GM12878 (cell line): Measurements from ENCODE around the gene LIG1. TPM values are rescaled to one million over a fixed set of nuclear protein-coding genes. Genes with fewer than 3 reads are reported as not detected.

Experiments used
- ATAC-seq: fragments of 200-7000 bp; cut with Tn5 transposase; 3 replicates; pipeline ENCODE4 v1.9.1; 2020; ENCODE audit warnings: mild to moderate bottlenecking, moderate library complexity
- BruUV-seq: library from RNA; stranded (reverse); fragments of 400-500 nt; replicated peaks from 2 replicates; lab custom pipeline; 2021; lab: Mats Ljungman, UMichigan
- CTCF ChIA-PET: fragments of 300-600 bp; sonication (Branson Sonifier 250); formaldehyde crosslinking; extraction: SDS; loops from one replicate; lab custom pipeline; 2021; ENCODE audit warnings: inconsistent platforms; lab: Yijun Ruan, JAX
- POLR2A ChIA-PET: fragments of 350-600 bp; formaldehyde crosslinking; extraction: SDS; loops from one replicate; lab custom pipeline; 2021; ENCODE audit warnings: inconsistent platforms; lab: Charles Lee
- RAD21 ChIA-PET: fragments of 300-600 bp; sonication (Branson Sonifier 250); formaldehyde crosslinking; loops from one replicate; lab custom pipeline; 2023; ENCODE audit warnings: antibody characterized with exemption; ENCODE audit not compliant: unreplicated experiment; lab: Charles Lee
- SMC1A ChIA-PET: fragments of 300-600 bp; sonication (Branson Sonifier 250); formaldehyde crosslinking; loops from one replicate; lab custom pipeline; 2023; ENCODE audit not compliant: unreplicated experiment, uncharacterized antibody; lab: Charles Lee
- DNase-seq: peaks from one replicate; pipeline ENCODE4 v3.0.0-alpha.2; 2011; ENCODE audit warnings: low read depth, low spot score
- FAIRE-seq: peaks from 3 replicates; lab custom pipeline; 2011; peaks lifted over from hg19 to GRCh38; lab: Jason Lieb, UNC
- H2AFZ ChIP-seq: 2 replicates; pipeline ENCODE4 v1.6.0; 2011; ENCODE audit warnings: low read depth, low read length, control low read depth; ENCODE audit not compliant: control insufficient read depth
- H3K27ac ChIP-seq: 2 replicates; pipeline ENCODE4 v1.5.1; 2011; ENCODE audit warnings: control low read depth; ENCODE audit not compliant: control insufficient read depth, insufficient read depth
- H3K27me3 ChIP-seq, 2 experiments: replicated peaks in 1 of 2; 2 replicates each; pipeline versions ENCODE4 v1.6.0 to v1.6.1; 2011; ENCODE audit warnings: low read length in 1 of 2; ENCODE audit not compliant: control insufficient read depth in 2 of 2, insufficient read depth in 2 of 2
- H3K36me3 ChIP-seq, 2 experiments: 2 replicates each; pipeline ENCODE4 v1.5.1; 2011; ENCODE audit warnings: low read length in 1 of 2; ENCODE audit not compliant: control insufficient read depth in 2 of 2, insufficient read depth in 2 of 2
- H3K4me1 ChIP-seq: 2 replicates; pipeline ENCODE4 v1.6.1; 2011; ENCODE audit warnings: mild to moderate bottlenecking, low read length, moderate library complexity, mixed read lengths; ENCODE audit not compliant: control insufficient read depth, insufficient read depth
- H3K4me2 ChIP-seq: 2 replicates; pipeline ENCODE4 v1.6.0; 2011; ENCODE audit warnings: control low read depth; ENCODE audit not compliant: control insufficient read depth, insufficient read depth
- H3K4me3 ChIP-seq: fragments of 200-600 bp; sonication (generic); 2 replicates; pipeline ENCODE4 v1.5.1; 2016
- H3K79me2 ChIP-seq: 2 replicates; pipeline ENCODE4 v1.6.0; 2011; ENCODE audit warnings: low read length; ENCODE audit not compliant: control insufficient read depth, insufficient read depth
- H3K9ac ChIP-seq: 2 replicates; pipeline ENCODE4 v1.8.0; 2011; ENCODE audit warnings: low read length, control low read depth, mixed read lengths; ENCODE audit not compliant: control insufficient read depth, insufficient read depth
- H3K9me3 ChIP-seq: replicated peaks from 3 replicates; pipeline ENCODE4 v1.5.1; 2011; ENCODE audit warnings: mild to moderate bottlenecking, low read length; ENCODE audit not compliant: control insufficient read depth, insufficient read depth
- H4K20me1 ChIP-seq: 2 replicates; pipeline ENCODE4 v1.6.0; 2011; ENCODE audit not compliant: control insufficient read depth, insufficient read depth
- ATF7 ChIP-seq: fragments of 450-650 bp; IDR thresholded peaks from 2 replicates; pipeline ENCODE4 v1.6.1; 2016; ENCODE audit warnings: low read depth, mild to moderate bottlenecking
- BCL3 ChIP-seq: IDR thresholded peaks from 2 replicates; pipeline ENCODE4 v1.6.1; 2011; ENCODE audit warnings: borderline replicate concordance, low read depth, mild to moderate bottlenecking, moderate library complexity, low read length; ENCODE audit not compliant: insufficient read depth, poor library complexity, severe bottlenecking
- HDAC2 ChIP-seq: fragments of 200-600 bp; sonication (generic); IDR thresholded peaks from 2 replicates; pipeline ENCODE4 v1.6.1; 2017
- IKZF1 ChIP-seq: fragments of 450-650 bp; conservative IDR thresholded peaks from 2 replicates; pipeline ENCODE4 v1.6.1; 2017; ENCODE audit warnings: antibody characterized with exemption, mild to moderate bottlenecking
- KAT2A ChIP-seq: conservative IDR thresholded peaks from 2 replicates; pipeline ENCODE4 v1.6.1; 2011; ENCODE audit warnings: low read depth, low read length; ENCODE audit not compliant: control insufficient read depth
- MLLT1 ChIP-seq: fragments of 450-650 bp; IDR thresholded peaks from 2 replicates; pipeline ENCODE4 v1.6.1; 2016; ENCODE audit warnings: mild to moderate bottlenecking
- ZBTB33 ChIP-seq: fragments of 450-650 bp; IDR thresholded peaks from 2 replicates; pipeline ENCODE4 v1.6.1; 2017; ENCODE audit warnings: mild to moderate bottlenecking
- WGBS: methylation state at CpG from one replicate; pipeline ENCODE4 v1.1.6; 2016; ENCODE audit warnings: low lambda C conversion rate; ENCODE audit not compliant: insufficient replicate concordance, insufficient coverage; ENCODE audit errors: missing lambda C conversion rate; 5-methylcytosine and 5-hydroxymethylcytosine counted together
- in situ Hi-C: fragments of 300-500 bp; cut with MboI; formaldehyde crosslinking; loops from 9 replicates; pipeline ENCODE4 v1.14.3; 2018; ENCODE audit warnings: mixed read lengths
- intact Hi-C: fragments of 100-400 bp; cut with micrococcal nuclease; formaldehyde crosslinking; loops from one replicate; pipeline ENCODE4 v1.14.2; 2022; ENCODE audit not compliant: unreplicated experiment
- polyA plus RNA-seq, 11 experiments: library from polyadenylated mRNA; depleted of rRNA in 4 of 11; unstranded in 6 of 11; stranded (reverse) in 5 of 11; fragments of >200 nt; fragmentation: Nextera tagmentation in 4 of 11; fragmentation: Illumina TruSeq in 1 of 11; extraction: Ambion mirVana in 4 of 11; extraction: Trizol in 1 of 11; gene quantifications; 1 replicate in 1 of 11; 2 replicates in 10 of 11; pipeline versions ENCODE4 v1.2.1 to v1.2.3, GENCODE V29; 2011 to 2016; ENCODE audit warnings: inconsistent platforms in 2 of 11, missing spikeins in 2 of 11, low read depth in 1 of 11
- total RNA-seq, 4 experiments: library from RNA; depleted of rRNA in 3 of 4; stranded (reverse); fragments of >200 nt in 3 of 4; fragmentation: Illumina TruSeq in 1 of 4; extraction: Trizol in 1 of 4; gene quantifications; 2 replicates each; pipeline versions ENCODE4 v1.2.1 to v1.2.3, GENCODE V29; 2013 to 2021

Gene LIG1
- total and polyA plus RNA-seq, 10 of the 15 experiments (the other 5 are each of a cell fraction or from before 2014, with no cell fraction given), result 7.8 to 117 (median 73.7) TPM

- Histone ChIP-seq H3K79me2 (no peaks in the 10 kb centered on the region), H3K27ac (no peak overlapping the region), H3K4me1 (peaks cover 20% of the 10 kb centered on the region), H3K4me2 (no peak overlapping the region), H4K20me1 (no peaks in the 10 kb centered on the region), H3K9ac (no peak overlapping the region), H3K9me3 (no peaks in the 10 kb centered on the region), H3K36me3 (peaks cover 0 to 14% of the 10 kb centered on the region in 2 experiments; a peak in 3 of 4 replicates), H3K4me3 (no peak overlapping the region), H2AFZ (no peak overlapping the region), H3K27me3 (no peaks in the 10 kb centered on the region)
- BruUV-seq, result TSS peak; percentile 45
- DNase-seq (no peak), ATAC-seq (no peak), FAIRE-seq (no peak)
- ChIA-PET RAD21 (no interaction called here), SMC1A (interaction anchor here (1.5 to 5.6 kb wide), 2 partner anchors 11 to 14 kb away, joined by 4 to 31 read pairs; partner anchors contain the start of gene PLA2G4C), CTCF (interaction anchor here (1.5 to 10.0 kb wide), 2 partner anchors 11 to 19 kb away, joined by 4 to 85 read pairs; partner anchors contain the start of gene PLA2G4C), POLR2A (interaction anchor here (2.3 kb wide), 1 partner anchor 10 kb away, joined by 8 read pairs; the partner anchor contains the start of gene PLA2G4C)
- 100% methylated on average over 2 of the region's 2 CpGs for WGBS
- intact Hi-C loops, result no loop called here
- peak; percentile 22 for TF ChIP-seq BCL3
- TF ChIP-seq KAT2A, result no peak
- in situ Hi-C loops, result no loop called here
Measured at GRCh38 chr19:48120505-48120904, 49.6 kb downstream of the LIG1 start.

GRCh38 chr19:48118131-48118517 lies 52.0 kb downstream of the LIG1 start:
- Histone ChIP-seq H3K79me2 (no peaks in the 10 kb centered on the region), H3K27me3 (no peaks in the 10 kb centered on the region), H3K9me3 (no peaks in the 10 kb centered on the region), H3K36me3 (peaks cover 0 to 15% of the 10 kb centered on the region in 2 experiments; a peak in 3 of 4 replicates), H4K20me1 (no peaks in the 10 kb centered on the region), H3K4me3 (no peak overlapping the region), H3K4me2 (no peak overlapping the region), H2AFZ (peak overlapping the region; percentile 56), H3K27ac (peak overlapping the region; percentile 54), H3K4me1 (peaks cover 20% of the 10 kb centered on the region), H3K9ac (no peak overlapping the region)
- BruUV-seq, result no TSS peak
- intact Hi-C loops (no loop called here), in situ Hi-C loops (no loop called here)
- FAIRE-seq, result no peak
- CTCF ChIA-PET, result interaction anchor here (10.0 kb wide), 1 partner anchor 9 kb away, joined by 85 read pairs; the partner anchor contains the start of gene PLA2G4C
- 64% methylated on average over 11 of the region's 11 CpGs for WGBS
- ATAC-seq, result no peak
- no peak for DNase-seq
- POLR2A ChIA-PET, result interaction anchor here (0.6 kb wide), 1 partner anchor 1763 kb away, joined by 8 read pairs; no protein-coding TSS in a partner anchor
- RAD21 ChIA-PET, result interaction anchor here (0.6 kb wide), 1 partner anchor 12 kb away, joined by 3 read pairs; no protein-coding TSS in a partner anchor
- SMC1A ChIA-PET, result interaction anchor here (5.6 kb wide), 1 partner anchor 8 kb away, joined by 31 read pairs; the partner anchor contains the start of gene PLA2G4C
- TF ChIP-seq ATF7, result 0 out of 2 replicates have a peak, but pooled peaks have one; percentile 2
- no peak for TF ChIP-seq HDAC2
- 0 out of 2 replicates have a peak, but pooled peaks have one; percentile 7 for TF ChIP-seq IKZF1
- peak; percentile 53; the same call in 1 of the 2 replicates for TF ChIP-seq ZBTB33
- 0 out of 2 replicates have a peak, but pooled peaks have one; percentile 10 for TF ChIP-seq MLLT1
